GM19328 (cell line): ENCODE measurements around the gene RPS6KA5.
"Not testable (repeated sequence)": the region's sequence is repeated elsewhere in the genome, so short reads cannot be mapped to it uniquely, and the experiment has no call there.

Experiments used
- ATAC-seq: cut with Tn5 transposase; IDR thresholded peaks from one replicate; pipeline ENCODE4 v1.9.1; 2021; ENCODE audit warnings: mild to moderate bottlenecking, moderate library complexity; ENCODE audit not compliant: unreplicated experiment

The RPS6KA5 gene

DNA sequence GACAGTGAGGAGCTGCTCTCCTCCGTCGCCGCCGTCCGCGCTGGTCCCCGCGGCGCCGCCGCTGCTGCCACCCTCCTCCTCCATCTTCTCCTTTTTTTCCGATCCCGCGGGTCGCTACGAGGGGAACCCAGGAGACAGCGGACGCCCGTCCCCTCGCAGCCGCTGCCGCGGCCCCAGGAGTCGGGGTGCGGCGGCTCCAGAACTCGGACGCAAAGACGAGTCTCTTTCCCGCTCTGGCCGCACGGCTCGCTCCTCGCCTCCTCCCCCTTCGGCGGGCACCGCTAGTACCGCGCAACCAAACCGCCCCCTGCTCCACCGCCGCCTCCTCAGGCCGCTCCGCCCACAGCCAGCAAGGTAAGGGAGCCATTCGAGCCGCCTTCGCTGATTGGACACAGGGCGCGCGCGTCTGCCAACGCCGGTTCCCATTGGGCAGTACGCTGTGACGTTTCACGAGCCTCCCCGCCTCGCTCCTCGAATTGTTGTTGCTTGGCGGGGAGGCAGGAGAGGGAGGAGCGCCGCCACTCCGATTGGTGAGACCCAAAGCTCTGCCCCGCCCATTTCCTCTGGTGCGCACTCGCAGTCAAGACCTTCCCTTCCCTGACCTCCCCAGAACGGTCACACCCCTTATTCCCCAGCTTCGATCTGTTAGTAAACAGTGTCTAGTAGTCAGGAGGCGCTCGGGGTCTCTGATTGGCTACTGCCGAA is at the start of gene RPS6KA5:
Gene RPS6KA5 (minus strand): TSS at position 291 of the 705 bp plus-strand sequence. CDS start 207 bp downstream, at position 84.
- peak; percentile 85 for ATAC-seq

DNA sequence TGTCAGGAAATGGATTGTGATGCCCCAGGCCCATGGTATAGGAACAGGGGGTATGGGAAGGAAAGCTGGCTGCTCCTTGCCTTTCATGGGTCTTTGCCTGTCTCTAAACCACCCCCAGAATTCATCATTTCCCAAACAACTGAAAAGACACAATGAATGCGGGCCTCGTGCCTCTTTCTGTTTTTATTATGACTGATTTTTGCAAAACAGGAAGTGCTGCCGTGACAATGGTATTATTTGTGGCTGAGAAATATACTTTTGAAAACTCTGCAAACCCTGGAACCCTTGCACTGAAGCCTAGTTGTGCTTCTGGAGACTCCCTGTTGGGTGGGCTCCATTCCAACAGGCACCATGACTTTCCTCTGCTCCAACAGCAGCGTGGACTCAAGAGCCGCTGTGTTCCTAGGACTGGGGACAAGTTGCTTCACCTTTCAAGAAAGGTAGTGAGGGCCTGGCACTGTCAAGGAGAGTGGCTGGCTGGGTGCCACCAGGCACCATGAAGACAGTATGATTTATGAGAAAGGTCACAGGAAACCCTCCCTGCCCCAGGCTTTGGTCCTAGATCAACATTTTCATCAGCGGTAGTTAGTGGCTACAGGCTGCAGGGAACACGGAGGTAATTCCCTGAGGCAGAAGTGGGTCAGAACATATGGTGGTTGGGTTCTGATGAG is 48.6 kb upstream of the RPS6KA5 start:
- ATAC-seq = no peak

DNA sequence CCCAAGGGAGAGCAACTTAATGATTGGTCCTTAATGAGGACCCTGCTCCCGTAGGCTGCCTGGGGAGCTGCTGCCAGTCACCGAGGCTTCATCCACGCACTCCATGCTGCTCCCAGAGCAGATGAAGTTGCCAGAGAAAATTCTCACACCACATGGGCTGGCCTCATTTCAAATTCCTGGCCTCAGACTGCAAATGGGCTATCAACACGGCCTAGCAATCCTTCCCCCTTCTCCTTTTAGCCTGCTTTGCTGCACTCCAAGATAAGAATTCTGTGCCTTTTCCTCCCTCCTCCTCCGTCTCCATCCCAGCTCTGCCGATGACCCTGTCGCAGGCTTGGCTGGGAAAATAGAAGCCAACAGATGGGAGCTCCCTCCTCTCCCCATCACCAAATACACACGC is 42.7 kb upstream of the RPS6KA5 start:
- ATAC-seq = no peak

DNA sequence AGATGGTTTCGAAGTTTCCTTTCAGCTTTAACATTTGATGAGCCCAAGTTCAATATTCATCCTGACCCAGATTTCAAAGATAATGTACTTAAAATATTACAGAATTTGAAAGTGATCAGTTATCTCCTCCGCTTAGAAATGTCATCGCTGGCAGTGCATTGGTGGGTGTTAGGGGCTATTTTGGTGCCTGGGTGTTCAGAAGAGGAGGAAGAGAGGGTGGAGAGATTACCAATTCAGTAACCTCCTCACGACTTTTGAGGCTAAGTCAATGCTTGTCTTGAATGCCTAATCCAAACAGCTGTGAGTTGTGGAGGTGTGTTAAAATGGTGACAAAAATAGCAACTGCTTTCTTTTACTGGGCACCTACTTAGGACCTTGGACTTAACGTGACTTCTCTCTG is 39.7 kb upstream of the RPS6KA5 start:
- ATAC-seq = no peak

DNA sequence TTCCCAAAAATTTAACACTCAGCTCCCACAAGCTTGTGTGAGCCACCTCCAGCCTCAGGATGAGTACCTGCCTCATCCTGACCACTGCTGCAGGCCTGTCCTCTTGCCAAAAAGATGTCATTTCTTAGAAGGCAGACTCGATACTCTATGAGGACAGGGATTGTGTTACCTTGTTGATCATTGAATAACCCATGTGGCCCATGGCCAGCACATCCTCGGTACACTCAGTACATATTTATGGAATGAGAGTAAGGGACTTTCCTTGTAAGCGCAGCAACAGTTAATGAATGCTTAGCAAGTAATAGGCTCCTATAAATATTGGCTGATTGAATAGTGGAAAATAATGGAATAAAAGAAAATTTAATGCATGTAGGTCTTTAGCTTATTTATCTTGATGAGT is 38.1 kb upstream of the RPS6KA5 start:
- ATAC-seq = no peak

DNA sequence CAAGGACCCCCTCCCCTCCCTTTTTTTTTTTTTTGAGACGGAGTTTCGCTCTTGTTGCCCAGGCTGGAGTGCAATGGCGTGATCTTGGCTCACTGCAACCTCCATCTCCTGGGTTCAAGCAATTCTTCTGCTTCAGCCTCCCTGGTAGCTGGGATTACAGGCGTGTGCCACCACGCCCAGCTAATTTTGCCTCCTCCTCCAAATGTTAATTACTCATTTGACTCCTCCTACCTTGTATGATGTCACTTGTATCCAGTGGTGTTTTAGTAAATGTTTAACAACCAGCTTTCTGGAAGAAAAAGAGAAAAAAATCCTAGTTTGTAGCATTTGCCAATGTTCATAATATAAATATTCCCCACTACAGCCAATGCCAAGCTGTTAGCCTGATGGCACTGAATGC is 37.2 kb upstream of the RPS6KA5 start:
- ATAC-seq = not testable (repeated sequence)

DNA sequence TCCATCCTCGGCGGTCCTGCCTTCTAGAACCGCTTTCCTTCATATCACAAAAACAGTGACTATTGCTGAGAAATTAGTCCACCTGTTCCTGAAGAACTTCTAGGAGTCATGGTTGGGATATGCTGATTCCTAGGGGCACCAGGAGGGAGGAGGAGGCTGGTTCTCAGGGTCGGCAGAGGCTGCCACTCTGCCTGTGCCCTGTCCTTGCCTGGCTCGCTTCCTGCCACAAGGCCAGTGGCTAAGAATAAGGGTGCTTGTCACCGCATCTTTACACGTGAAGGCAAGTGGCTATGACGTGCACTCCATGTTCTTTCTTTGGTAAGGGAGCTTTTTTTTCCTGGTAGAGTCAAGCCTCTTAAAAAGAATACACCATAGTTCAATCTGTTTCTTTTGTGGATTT is 34.7 kb upstream of the RPS6KA5 start:
- no peak for ATAC-seq

DNA sequence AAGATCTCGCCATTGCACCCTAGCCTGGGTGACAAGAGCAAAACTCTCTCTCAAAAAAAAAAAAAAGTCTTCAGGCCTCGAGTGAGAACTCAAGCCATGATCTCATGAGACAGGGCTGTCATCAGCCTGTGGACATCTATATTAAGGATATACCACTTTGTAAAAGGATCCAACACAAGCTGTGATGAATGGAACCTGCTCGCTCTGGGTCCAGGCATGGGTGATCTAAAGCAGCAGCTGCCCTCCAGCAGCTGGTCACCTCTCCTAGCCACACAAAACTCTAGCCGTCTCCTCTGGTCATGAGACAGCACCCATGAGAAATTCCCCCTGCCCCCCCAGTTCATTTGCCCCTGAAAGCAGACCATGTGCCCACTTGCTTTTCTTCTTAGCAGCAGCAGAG is 34.3 kb upstream of the RPS6KA5 start:
- no peak for ATAC-seq

DNA sequence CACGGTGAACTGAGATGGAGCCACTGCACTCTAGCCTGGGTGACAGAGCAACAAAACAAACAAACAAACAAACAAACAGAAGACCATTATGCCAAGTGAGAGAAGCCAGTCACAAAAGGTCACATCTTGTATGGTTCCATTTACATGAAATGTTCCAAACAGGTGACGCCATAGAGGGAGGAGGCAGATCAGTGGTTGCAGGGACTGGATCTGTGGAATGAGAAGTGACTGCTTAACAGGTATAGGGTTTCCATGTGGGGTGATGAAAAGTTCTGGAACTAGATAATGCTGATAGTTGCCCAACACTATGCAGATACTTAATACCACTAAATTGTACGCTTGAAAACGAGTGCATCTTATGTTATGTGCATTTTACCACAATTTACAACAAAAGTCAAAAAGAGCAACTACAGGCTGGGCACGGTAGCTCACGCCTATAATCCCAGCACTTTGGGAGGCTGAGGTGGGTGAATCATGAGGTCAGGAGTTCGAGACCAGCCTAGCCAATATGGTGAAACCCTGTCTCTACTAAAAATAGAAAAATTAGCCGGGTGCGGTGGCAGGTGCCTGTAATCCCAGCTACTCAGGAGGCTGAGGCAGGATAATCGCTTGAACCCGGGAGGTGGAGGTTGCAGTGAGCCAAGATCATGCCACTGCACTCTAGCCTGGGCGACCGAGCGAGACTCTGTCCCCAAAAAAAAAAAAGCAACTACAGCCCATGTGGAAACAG is 33.5 kb upstream of the RPS6KA5 start:
- not testable (repeated sequence) for ATAC-seq

DNA sequence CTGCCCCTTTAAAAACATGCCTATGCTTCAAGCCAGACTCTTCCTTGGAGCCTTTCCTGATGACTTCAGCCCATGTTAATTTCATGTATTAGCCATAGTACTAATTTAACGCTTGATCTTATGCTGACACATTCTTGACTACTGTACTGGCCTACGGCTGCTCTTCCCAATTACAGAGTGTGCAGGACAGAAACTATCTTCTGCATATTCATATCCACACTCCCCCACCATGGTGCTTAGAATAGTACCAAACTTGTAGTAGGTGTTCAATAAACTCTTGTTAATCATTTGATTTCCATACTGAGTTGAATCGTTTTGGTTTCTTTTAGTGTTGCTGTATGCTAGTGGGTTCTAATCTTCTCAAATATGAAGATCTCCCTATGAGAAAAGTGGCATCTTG is 31.6 kb upstream of the RPS6KA5 start:
- ATAC-seq = no peak

DNA sequence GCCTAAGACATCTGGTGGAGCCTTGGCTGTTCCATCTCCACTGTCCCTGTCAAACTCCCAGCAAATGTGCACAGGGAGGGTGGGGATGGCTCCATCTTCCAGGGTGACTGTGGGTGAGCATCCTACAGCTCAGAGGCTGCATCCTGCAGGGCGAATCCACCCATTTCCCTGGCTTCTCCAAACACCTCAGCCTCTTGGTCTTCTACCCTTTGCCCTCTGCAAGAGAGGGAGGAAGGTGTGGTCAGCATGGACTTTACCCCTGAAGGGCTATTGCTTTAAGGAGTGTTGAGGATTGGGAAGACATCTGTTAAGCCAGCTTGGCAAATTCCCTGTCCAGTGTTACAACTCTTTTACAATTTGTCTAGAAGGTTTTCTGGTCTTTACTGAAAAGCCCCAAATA is 30.3 kb upstream of the RPS6KA5 start:
- ATAC-seq = no peak

DNA sequence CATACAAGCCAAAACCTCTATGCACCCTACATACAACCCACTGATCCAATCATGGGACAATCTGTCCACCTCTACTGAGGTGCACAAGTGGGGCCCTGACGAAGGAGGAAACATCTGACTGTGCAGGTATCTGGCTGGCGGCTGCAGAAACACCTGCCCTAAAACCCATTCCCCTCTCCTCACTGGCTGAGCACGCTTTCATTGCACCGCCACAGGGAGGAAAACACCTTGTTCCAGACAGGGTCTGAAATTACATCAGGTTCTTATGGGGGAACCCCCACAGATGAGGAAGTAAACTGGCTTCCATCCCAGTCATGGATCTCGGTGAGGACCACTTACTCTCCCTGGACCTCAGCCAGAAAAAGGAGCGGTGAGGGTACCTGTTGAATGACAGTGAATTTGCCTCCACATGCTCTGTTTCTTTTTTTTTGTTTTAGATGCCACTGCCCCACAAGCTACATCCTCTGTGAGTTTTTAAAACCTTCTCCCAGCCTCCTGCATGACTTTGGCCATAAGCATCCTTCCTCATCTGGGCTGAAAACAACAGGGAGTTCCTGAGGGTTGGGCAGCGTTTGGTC is 29.6 kb upstream of the RPS6KA5 start:
- ATAC-seq = no peak

DNA sequence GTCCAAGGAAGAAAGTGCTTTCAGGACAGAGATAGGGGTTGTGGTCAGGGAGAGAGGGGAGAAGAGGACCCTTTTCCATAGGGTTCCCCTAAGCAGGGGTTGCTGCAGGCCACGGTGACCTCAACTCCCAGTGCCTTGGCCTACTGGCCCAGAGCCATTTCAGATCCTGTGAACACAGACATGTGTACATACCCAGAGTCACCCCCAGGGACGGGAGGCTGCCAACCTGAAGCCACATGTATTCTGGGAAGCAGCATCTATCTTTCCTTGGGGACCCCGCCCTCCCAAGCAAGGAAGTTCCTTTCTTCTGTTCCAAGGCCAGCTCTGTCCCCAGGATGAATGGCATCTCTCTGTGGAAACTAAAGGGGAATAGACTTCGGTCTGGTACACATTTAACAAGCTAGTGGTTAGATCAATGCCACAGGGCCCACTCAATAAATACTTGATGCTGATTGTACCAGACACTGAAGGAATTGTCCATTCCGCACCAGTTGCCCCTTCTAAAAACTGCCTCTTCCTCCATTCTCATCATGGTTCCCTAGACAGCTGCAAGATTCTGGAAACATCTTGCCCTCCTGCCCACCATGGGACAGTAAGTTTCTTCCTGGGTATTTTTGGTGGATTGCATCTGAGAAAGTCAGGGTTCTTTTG is 28.3 kb upstream of the RPS6KA5 start:
- no peak for ATAC-seq

DNA sequence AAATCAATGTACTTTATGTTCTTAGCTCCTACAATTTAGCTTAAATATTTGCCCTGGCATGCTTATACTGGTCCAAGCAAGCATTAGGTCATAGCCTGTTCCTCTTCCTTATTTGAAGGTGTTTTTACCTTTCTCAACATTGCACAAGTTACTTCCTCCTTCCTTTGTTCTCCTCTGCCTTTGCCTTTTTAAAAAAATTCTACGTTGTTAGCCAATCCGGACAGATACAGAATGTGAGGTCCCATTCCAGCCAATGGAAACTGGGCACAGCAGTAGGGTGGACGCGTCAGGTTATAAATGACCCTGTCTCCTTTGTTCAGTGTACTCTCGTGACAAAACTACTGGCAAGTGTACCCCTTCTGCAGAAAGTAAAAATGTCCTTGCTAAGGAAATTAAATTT is 27.0 kb upstream of the RPS6KA5 start:
- ATAC-seq = not testable (repeated sequence)

DNA sequence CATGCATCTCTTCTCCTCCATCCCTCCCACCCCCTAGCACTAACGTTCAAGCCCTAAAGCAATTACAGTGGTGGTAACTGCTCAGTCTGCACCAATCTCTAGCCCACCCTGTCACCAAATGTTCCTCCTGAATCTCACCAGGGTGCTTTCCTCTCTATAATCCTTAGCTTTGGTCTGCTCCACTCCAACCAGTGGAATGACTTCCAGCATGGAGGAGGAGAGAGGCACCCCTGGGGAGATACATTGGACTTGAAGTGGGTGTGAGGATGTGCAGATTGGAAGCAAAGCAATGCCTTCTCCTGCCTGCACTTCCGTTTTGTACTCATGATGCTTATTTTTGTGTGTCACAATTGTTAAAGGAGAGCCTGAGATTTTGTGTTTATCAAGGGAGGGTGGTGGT is 24.1 kb upstream of the RPS6KA5 start:
- ATAC-seq = no peak

DNA sequence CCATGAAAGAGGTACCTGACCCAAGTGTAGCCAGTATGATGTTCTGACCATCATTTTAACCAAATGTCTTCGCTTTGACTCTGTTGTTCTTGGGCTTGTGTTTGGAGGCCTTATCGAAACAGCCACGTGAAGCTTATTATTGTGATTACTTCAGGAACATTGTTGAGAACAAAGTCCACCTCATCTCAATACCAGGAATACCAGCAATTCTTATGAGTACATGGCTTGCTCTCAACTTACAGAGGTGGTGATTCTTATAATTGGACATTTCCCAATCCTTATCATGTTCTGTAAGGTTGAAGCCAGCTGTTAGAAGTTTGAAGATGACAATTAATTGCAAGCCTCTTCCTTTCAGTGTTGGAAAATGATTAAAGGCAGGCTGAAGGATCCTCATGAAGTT is 21.8 kb upstream of the RPS6KA5 start:
- ATAC-seq = no peak

DNA sequence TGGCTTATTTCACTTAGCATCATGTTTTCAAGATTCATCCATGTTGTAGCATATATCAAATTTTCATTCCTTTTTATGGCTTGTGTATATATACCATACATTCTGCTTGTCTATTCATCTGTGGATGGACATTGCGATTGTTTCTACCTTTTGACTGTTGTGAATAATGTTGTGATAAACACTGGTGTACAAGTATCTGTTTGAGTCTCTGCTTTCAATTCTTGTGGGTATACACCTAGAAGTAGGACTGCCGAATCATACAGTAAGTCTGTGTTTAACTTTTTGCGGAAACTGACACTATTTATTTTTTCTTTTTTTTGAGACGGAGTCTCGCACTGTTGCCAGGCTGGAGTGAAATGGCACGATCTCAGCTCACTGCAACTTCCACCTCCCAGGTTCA is 19.6 kb upstream of the RPS6KA5 start:
- ATAC-seq = no peak

DNA sequence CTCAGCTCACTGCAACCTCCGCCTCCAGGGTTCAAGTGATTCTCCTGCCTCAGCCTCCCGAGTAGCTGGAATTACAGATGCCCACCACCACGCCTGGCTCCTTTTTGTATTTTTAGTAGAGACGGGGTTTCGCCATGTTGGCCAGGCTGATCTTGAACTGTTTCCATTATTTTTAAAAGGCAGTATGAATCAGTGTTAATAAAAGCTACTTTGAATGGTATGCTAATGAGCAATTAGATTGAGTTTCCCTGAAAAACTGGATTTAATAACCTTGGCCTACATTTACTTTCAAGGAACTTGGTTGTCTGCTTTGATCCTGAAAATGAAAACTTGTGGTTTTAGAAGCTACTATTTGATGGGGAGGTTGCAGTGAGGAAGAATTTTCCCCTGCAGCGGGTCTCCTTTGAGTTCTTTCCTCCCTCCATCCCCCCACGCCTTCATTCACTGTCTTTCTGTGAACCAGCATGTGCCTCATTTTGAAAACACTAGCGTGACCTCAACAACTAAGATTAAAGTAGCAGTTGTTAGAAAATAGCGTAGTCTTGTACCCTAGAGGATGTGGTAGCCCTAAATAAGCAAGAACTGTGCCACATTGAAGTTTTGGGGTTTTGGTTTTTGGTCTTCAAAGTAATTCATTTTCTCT is 17.8 kb upstream of the RPS6KA5 start:
- ATAC-seq = no peak

DNA sequence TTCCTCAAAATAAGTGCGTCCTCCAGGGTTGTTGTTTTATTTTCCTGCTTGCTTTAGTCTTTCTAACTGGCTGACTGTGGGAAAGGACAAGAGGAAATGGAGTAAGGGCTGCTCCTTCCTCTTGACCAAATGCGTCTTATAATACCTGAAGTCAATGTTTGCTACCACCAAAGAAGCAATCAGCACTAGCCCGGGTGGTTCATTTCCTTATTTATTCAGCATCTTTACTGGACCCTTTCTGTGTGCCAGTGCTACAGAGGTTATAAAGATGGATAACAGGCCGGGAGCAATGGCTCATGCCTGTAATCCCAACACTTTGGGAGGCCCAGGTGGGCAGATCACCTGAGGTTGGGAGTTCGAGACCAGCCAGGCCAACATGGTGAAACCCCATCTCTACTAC is 15.1 kb upstream of the RPS6KA5 start:
- no peak for ATAC-seq

DNA sequence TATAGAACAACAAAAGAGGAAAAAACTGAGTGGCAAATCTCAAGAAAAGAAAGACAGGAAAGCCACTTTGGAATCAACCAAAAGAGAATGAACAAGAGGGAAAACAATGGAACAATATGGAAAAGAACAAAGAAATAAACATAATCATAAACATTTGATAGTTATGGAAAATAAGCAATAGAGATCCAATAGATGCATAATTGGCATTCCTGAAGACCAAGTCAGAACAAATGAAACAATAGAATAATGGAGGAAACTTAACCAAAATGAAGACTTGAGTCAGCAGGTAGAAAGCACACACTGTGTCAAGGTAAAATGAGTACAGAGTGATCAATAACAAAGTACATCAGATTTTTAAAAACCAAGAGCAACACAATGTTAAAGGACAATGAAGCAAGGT is 10.1 kb upstream of the RPS6KA5 start:
- no peak for ATAC-seq

DNA sequence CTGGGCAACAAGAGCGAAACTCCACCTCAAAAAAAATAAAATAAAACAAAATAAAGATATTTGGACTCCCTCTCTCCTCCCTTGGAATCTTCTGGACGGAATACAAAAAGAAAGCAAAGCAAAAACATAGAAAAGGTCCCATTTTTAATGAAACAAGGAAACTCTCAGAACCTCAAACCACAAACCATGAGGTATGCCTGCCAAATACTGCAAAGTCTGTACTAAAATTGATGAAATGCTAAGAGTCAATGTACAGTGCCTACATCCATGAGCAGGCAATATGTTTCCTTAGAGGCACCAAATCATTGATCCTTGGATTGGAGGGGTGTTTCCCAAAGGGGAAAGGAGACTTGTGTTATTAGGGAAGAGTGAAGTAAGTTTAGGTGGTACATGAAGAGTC is 8.2 kb upstream of the RPS6KA5 start:
- no peak for ATAC-seq
